ELF-1 (cell line): ENCODE results near the gene CNGA4.
"Not testable (repeated sequence)": the region's sequence is repeated elsewhere in the genome, so short reads cannot be mapped to it uniquely, and the experiment has no call there.

Source experiments
- DNase-seq: peaks from one replicate; pipeline ENCODE4 v3.0.0-alpha.2; 2016; ENCODE audit warnings: low read depth, low spot score

CNGA4 gene

GRCh38 chr11:6263662-6264061 lies 24.8 kb downstream of the CNGA4 start:
- no peak for DNase-seq

DNA sequence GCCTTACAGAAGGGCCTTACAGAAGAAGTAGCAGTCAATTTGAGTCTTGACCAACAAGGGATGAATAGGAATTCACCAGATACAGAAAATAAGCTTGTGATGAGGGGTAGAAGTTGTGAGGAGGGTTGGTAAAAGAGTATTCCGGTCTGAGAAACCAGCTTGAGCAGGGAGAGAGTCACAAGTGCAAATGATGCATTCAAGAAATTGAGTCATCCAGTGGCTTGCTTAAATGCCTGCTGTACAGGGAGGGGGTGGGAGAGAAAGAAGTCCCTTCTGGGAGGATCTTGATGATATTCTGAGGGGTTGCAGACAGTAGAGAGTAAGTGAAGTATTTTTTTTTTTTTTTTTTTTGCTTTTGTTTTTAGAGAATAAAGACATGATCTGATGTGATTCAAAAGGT lies 29.9 kb downstream of the CNGA4 start:
- DNase-seq: no peak

DNA sequence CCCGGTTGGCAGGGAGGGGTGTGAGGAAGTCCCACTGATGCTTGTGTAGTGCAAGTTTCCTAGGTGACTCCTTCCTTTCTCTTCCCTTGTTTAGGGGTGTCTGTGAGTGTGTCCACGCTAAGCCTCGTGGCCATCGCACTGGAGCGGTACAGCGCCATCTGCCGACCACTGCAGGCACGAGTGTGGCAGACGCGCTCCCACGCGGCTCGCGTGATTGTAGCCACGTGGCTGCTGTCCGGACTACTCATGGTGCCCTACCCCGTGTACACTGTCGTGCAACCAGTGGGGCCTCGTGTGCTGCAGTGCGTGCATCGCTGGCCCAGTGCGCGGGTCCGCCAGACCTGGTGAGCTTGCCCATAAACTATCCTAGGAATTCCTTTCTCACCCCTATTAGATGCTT lies 31.1 kb downstream of the CNGA4 start:
- DNase-seq: no peak

DNA sequence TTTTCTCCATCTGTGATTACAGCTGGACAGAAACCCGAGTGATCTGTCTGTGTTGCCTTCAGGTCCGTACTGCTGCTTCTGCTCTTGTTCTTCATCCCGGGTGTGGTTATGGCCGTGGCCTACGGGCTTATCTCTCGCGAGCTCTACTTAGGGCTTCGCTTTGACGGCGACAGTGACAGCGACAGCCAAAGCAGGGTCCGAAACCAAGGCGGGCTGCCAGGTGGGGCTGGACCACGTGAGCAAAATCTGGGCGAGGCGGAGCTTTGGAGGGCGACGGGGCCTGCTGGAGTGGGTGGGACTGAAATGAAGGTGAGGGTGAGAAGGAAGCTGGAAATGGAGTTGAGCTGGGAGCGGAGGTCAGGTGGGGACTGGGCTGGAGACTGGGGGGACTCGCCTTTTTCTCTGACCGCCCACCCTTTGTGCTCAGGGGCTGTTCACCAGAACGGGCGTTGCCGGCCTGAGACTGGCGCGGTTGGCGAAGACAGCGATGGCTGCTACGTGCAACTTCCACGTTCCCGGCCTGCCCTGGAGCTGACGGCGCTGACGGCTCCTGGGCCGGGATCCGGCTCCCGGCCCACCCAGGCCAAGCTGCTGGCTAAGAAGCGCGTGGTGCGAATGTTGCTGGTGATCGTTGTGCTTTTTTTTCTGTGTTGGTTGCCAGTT lies 31.8 kb downstream of the CNGA4 start:
- DNase-seq: no peak

GRCh38 chr11:6271598-6271997 lies 32.7 kb downstream of the CNGA4 start:
- no peak for DNase-seq

GRCh38 chr11:6273188-6273587 lies 34.3 kb downstream of the CNGA4 start:
- DNase-seq: no peak

GRCh38 chr11:6280809-6281208 lies 41.9 kb downstream of the CNGA4 start:
- DNase-seq: not testable (repeated sequence)

DNA sequence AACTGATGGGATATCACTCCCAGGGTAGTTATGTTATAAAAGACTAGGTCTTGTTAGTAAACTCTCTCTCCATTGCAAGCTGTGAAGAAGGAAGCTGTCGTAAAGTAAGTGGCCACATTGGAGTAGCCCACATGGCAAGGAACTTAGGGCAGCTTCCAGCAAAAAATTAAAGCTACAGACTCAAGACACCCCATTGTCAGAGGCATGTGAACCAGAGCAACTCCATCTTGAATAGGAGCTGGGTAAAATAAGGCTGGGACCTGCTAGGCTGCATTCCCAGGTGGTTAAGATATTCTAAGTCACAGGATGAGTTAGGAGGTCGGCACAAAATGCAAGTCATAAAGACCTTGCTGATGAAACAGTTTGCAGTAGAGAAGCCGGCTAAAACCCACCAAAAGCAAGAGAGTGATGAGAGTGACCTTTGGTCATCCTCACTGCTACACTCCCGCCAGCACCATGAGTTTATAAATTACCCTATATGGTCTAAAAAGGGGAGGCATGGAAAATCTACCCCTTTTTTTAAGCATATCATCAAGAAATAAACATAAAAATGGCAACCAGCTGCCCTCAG lies 44.6 kb downstream of the CNGA4 start:
- no peak for DNase-seq

DNA sequence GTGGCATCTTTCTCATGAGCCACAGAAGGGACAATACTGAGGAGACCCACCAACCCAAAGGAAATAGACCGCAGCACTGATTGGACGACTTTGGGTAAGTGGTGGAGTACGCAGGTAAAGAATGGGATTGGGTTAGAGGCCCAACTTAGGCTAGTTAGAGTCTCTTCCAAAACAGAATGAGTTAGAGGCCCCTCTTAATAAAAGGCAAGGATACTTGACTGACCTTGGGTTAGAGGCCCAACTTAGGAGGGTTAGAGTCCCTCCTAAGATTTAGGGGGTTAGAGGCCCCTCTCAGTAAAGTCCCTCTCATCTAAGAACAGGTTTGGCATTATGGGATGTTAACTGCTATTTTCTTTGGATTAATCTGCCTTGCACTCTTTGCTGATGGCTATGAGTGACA lies 45.4 kb downstream of the CNGA4 start:
- no peak for DNase-seq

DNA sequence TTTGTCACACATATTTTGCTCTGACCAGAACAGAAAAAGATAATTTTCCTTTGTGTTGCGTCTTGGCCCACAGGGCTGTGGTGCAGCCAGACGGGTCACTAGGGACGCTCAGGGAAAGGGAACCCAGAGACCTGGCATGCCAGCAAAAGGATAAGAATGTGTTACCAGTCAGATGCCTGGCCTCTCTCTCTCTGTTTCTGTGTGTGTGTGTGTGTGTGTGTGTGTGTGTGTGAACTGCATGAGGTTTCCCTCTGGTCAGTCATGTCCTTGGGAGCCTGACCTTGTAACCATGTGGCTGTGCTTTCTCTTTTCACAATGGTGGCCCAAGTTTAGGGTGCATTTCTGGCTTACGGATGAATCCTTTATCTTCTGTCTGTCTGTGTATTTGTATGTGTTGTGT lies 46.1 kb downstream of the CNGA4 start:
- no peak for DNase-seq
